Measurements from ENCODE around the gene SH3RF3.
"Not testable (repeated sequence)": the region's sequence is repeated elsewhere in the genome, so short reads cannot be mapped to it uniquely, and the experiment has no call there.

SH3RF3 gene

DNA sequence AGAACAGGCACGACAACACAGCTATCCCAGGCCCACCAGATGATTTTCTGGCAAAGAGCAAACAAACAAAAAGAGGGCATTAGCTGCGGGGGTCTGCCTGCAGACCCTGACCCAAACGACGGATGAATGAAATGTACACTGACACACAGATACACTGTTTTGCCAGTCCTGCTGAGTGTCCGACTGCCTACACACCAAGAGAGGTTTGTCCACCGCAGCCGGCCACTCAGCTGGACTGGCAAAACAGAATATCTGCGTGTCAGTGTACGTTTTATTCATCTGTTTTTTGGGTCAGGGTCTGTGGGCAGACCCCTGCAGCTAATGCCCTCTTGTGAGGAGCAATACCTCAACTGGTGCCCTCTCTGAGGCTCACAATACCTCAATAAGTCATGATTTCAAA, 10.7 kb upstream of the SH3RF3 start:
- no peak for DNase-seq (ENCODE audit: low spot score)

DNA sequence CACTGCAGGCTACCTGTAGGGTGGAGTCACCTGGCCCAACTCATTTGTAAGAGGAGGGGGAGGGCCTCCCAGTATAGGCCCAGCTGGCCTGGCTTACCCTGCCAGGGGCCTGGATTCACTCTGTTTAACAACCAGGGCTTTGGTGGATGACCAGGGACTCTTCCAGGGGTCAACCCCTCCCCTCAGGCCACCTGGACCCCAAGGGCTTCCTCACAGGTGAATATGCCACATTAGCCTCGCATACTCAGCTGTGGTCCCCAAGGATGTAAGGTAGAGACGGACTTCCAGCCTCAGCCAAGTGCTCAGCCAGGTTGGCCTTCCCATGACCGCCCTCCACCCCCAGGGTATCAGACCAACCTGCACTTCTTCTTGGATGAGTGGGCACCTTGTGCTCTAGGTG, 8.8 kb upstream of the SH3RF3 start:
- no peak for DNase-seq (ENCODE audit: low spot score)

DNA sequence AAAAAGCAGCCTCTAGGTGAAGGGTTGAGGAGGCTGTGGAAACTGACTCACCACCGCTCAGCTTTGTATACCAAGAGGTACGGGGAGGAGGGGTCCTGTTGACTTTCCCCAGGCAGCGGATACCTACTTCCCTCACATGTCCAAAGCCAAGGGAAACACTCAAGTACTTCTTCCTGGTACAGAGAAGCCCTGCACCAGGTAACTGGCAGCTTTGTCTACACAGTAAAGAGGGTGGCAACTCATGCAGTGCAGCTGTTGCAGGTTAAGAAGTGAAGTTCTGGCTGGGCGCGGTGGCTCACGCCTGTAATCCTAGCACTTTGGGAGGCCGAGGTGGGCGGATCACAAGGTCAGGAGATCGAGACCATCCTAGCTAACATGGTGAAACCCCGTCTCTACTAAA, 8.3 kb upstream of the SH3RF3 start:
- not testable (repeated sequence) for DNase-seq (ENCODE audit: low spot score)

- DNase-seq (ENCODE audit: low spot score) = no peak
Observed at GRCh38 chr2:109123586-109124201, 5.3 kb upstream of the SH3RF3 start.

- DNase-seq (ENCODE audit: low spot score) = no peak
Observed at GRCh38 chr2:109124982-109125592, 3.9 kb upstream of the SH3RF3 start.

DNA sequence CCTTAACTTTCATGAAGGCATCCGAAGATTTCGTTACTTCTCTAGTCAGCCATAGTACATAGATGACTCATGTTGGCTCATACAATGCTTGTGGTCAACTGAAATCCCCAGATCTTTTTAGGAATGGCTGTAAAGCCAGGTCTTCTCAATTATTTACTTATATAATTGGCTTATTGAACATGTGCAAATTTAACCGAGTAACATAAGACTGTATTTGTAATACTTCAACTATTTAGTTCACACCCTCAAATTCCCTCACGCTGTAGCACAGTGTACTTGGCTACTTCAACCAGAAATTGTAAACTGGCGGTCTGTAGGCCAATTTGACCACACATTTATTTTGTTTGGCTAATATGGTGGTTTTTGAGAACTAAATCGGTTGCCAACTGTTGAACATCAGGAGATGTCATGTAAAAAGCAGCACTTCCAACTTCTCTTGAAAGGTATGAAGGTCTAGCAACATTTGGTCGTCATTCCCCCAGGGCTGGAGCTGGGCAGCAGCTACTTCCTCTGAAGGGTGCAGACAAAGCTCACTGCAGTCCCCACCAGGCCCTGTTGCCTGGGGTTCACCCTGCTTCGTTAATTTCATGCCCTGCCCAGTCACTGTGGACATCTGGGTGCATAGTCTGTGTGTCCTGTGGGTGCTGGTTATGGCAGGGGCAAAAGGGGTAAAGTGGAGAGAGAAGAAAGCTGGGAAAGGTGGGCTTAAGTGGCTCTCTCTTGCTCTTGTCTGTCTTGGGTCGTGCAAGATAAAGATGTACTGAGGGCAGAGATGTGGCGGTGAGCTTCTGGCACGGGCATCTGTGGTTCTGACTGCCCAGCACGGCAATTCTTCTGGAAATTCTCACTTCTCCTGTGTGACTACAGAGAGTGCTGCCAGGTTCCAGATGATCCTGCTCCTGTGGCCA, 3.2 kb upstream of the SH3RF3 start:
- peak; percentile 68 for DNase-seq (ENCODE audit: low spot score)

- no peak for DNase-seq (ENCODE audit: low spot score)
Observed at GRCh38 chr2:109126501-109126860, 2.5 kb upstream of the SH3RF3 start.

- no peak for DNase-seq (ENCODE audit: low spot score)
Observed at GRCh38 chr2:109127556-109127955, 1.4 kb upstream of the SH3RF3 start.

- DNase-seq (ENCODE audit: low spot score) = no peak
Observed at GRCh38 chr2:109128048-109128615, 873 bp upstream of the SH3RF3 start.

DNA sequence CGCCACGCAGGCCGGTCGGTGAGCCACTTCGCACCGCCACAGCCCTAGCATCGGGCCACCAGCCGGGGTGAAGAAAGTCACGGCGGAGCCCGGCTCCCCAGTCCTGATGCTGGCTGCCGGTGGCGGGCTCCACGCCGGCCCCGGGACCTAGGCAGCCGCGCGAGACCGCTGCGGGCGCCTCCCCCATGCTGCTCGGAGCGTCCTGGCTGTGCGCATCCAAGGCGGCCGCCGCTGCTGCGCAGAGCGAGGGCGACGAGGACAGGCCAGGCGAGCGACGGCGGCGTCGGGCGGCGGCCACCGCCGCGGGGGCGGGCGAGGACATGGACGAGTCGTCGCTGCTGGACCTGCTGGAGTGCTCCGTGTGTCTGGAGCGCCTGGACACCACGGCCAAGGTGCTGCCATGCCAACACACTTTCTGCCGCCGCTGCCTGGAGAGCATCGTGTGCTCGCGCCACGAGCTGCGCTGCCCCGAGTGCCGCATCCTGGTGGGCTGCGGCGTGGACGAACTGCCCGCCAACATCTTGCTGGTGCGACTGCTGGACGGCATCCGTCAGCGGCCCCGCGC, 433 bp downstream of the SH3RF3 start:
- no peak for DNase-seq (ENCODE audit: low spot score)

- DNase-seq (ENCODE audit: low spot score) = no peak
Observed at GRCh38 chr2:109129921-109130722, 1.1 kb downstream of the SH3RF3 start.

DNA sequence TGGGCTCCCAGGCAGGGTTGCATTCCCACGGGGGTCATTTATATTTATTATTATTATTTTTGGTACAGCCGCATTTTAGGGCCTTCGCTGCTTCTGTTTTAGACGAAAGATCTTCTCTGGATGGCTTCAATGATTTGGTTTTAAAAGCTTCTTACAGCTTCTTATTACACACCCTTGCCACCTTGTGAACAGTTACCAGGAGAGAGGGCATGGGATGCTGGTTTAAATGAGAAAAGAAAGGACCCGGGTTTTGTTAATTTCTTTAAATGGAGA, 1.7 kb downstream of the SH3RF3 start:
- DNase-seq (ENCODE audit: low spot score) = no peak

GRCh38 chr2:109131777-109132176, 2.8 kb downstream of the SH3RF3 start:
- DNase-seq (ENCODE audit: low spot score) = no peak

DNA sequence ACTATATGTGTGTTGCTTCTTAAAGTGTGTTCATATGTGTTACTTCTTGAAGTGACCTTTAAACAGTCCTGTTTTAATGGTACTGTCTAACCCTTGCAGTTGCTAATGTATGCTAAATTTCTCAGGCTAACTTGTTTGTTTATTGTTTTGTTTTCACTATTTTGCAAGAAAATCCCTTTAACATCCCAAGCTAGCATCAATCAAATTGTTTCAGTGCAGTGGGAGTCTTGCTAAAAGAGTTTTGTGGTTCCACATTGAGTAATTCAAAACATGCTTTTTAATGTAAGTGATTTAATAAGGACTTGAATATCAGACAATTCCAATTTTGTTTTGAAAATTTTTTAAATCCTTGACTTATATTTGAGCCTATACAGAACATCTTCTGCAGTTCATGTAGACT, 3.6 kb downstream of the SH3RF3 start:
- no peak for DNase-seq (ENCODE audit: low spot score)

DNA sequence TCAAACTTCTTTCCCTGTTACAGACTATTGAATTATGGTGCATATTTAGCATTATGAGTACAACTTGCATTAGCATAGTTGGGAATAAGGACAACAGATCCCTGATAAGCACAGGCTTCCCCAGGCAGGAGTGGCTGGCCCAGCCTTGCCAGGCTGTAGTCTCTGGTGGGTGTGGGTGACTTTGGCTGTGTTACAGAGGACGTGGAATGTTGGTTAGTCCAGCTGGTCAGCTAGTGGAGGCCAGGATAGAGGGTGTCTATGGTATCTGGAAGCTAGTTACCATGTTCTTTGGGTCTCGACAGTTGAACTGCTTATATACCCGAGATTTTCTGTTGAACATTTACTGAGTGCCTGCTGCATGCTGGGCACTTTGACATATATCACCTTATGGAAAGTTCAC, 4.7 kb downstream of the SH3RF3 start:
- DNase-seq (ENCODE audit: low spot score) = no peak

- no peak for DNase-seq (ENCODE audit: low spot score)
Observed at GRCh38 chr2:109134741-109135358, 5.8 kb downstream of the SH3RF3 start.

GRCh38 chr2:109135359-109136197, 6.6 kb downstream of the SH3RF3 start:
- DNase-seq (ENCODE audit: low spot score) = no peak

DNA sequence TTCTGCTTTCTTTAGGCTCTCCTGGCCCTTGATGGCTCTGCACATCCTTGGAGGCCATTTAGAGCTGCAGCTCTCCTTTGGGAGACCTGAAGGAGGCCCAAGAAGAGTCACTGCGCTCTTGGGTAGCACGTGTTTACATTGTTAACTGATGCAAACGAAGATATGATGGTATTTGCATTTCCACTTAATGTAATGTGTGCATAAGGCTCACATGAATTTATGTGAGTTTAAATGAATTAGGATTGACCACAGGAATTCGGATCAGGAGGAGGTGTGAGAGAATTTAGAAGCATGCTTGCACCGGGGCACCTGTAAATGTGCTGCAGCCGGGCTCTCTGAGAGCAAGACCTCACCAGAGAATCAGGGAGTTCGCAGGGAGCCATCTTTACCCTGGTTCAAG, 7.5 kb downstream of the SH3RF3 start:
- DNase-seq (ENCODE audit: low spot score) = no peak

- no peak for DNase-seq (ENCODE audit: low spot score)
Observed at GRCh38 chr2:109137616-109138015, 8.6 kb downstream of the SH3RF3 start.

- DNase-seq (ENCODE audit: low spot score) = no peak
Observed at GRCh38 chr2:109138449-109138848, 9.4 kb downstream of the SH3RF3 start.

DNA sequence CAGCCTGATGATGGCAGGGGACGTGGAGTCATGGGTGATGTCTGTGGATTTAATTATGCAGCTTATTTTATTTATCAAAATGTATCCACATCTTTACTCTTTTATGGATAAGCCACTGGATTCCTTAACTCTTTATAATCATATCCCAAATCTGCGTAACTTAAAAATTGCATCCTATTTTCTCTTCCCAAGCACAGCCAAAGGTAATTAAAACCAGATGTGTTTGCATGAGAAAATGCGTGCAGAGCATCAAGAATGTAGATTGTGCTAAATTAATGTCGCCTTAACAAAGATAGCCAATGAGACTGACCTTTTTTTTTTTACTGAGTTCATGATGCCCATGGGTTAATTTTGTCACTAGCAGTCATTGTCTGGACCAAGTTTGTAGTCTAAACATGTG, 10.0 kb downstream of the SH3RF3 start:
- DNase-seq (ENCODE audit: low spot score) = no peak

All from LoVo (cell line).